Measurements from ENCODE around the gene BICRA.
"Not testable (repeated sequence)": the region's sequence is repeated elsewhere in the genome, so short reads cannot be mapped to it uniquely, and the experiment has no call there.

BICRA gene

GRCh38 chr19:47726467-47726866, 117.5 kb downstream of the BICRA start:
- TF ChIP-seq SPI1 (IDR thresholded peaks at IDR 0.05; ENCODE audit: borderline replicate concordance, low read depth): peak; percentile 27; the same call in 1 of the 2 replicates
- no peak for TF ChIP-seq POLR2AphosphoS5 (IDR thresholded peaks at IDR 0.05; ENCODE audit: low read depth)
- TF ChIP-seq GABPA (IDR thresholded peaks at IDR 0.05; ENCODE audit: low read depth): no peak
- TF ChIP-seq, protein P1, sequence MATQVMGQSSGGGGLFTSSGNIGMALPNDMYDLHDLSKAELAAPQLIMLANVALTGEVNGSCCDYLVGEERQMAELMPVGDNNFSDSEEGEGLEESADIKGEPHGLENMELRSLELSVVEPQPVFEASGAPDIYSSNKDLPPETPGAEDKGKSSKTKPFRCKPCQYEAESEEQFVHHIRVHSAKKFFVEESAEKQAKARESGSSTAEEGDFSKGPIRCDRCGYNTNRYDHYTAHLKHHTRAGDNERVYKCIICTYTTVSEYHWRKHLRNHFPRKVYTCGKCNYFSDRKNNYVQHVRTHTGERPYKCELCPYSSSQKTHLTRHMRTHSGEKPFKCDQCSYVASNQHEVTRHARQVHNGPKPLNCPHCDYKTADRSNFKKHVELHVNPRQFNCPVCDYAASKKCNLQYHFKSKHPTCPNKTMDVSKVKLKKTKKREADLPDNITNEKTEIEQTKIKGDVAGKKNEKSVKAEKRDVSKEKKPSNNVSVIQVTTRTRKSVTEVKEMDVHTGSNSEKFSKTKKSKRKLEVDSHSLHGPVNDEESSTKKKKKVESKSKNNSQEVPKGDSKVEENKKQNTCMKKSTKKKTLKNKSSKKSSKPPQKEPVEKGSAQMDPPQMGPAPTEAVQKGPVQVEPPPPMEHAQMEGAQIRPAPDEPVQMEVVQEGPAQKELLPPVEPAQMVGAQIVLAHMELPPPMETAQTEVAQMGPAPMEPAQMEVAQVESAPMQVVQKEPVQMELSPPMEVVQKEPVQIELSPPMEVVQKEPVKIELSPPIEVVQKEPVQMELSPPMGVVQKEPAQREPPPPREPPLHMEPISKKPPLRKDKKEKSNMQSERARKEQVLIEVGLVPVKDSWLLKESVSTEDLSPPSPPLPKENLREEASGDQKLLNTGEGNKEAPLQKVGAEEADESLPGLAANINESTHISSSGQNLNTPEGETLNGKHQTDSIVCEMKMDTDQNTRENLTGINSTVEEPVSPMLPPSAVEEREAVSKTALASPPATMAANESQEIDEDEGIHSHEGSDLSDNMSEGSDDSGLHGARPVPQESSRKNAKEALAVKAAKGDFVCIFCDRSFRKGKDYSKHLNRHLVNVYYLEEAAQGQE (IDR thresholded peaks at IDR 0.05; ENCODE audit: insufficient replicate concordance, low read depth): no peak
- TF ChIP-seq, protein P2, sequence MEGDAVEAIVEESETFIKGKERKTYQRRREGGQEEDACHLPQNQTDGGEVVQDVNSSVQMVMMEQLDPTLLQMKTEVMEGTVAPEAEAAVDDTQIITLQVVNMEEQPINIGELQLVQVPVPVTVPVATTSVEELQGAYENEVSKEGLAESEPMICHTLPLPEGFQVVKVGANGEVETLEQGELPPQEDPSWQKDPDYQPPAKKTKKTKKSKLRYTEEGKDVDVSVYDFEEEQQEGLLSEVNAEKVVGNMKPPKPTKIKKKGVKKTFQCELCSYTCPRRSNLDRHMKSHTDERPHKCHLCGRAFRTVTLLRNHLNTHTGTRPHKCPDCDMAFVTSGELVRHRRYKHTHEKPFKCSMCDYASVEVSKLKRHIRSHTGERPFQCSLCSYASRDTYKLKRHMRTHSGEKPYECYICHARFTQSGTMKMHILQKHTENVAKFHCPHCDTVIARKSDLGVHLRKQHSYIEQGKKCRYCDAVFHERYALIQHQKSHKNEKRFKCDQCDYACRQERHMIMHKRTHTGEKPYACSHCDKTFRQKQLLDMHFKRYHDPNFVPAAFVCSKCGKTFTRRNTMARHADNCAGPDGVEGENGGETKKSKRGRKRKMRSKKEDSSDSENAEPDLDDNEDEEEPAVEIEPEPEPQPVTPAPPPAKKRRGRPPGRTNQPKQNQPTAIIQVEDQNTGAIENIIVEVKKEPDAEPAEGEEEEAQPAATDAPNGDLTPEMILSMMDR (IDR thresholded peaks at IDR 0.05; ENCODE audit: insufficient read depth, low read length): no peak
- Histone ChIP-seq H3K4me3 (replicated peaks; ENCODE audit: insufficient read depth, low read length) (no peak overlapping the region), H3K27ac (replicated peaks) (peak overlapping the region; percentile 35; the same call in 1 of the 2 replicates), H3K27me3 (ENCODE audit: insufficient read depth, poor library complexity, severe bottlenecking) (peaks cover 5% of the 10 kb centered on the region)
- peak; percentile 75 to 87 for DNase-seq (ENCODE audit: low read depth in 1 of 2, low spot score in 1 of 2)

GRCh38 chr19:47728295-47728694, 119.4 kb downstream of the BICRA start:
- H3K4me3 ChIP-seq (replicated peaks; ENCODE audit: insufficient read depth, low read length); H3K27ac ChIP-seq (replicated peaks); DNase-seq (ENCODE audit: low read depth in 1 of 2, low spot score in 1 of 2); H3K27me3 ChIP-seq (ENCODE audit: insufficient read depth, poor library complexity, severe bottlenecking): not testable (repeated sequence)

DNA sequence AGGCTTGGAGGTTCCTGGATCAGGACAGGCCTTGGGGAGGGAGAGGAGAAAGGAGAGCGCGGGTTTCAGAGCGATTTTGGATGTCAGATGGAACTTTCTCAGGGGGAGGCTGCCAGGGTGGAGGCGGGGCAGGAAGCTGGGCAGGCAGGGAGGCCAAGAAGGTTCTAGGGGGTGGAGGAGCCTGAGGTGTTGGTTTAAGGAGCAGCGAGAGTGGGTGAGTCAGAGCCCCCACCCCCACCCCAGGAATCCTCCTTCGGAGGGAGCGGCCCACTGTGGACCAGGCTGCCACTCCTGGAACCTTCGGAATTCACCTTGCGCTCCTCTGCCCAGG, 120.5 kb downstream of the BICRA start:
- Histone ChIP-seq H3K27me3 (ENCODE audit: insufficient read depth, poor library complexity, severe bottlenecking) (peaks cover 5% of the 10 kb centered on the region), H3K27ac (replicated peaks) (no peak overlapping the region), H3K4me3 (replicated peaks; ENCODE audit: insufficient read depth, low read length) (no peak overlapping the region)
- DNase-seq (ENCODE audit: low read depth in 1 of 2, low spot score in 1 of 2): no peak
- TF ChIP-seq SPI1 (IDR thresholded peaks at IDR 0.05; ENCODE audit: borderline replicate concordance, low read depth) (no peak), GABPA (IDR thresholded peaks at IDR 0.05; ENCODE audit: low read depth) (no peak), POLR2AphosphoS5 (IDR thresholded peaks at IDR 0.05; ENCODE audit: low read depth) (no peak)
- TF ChIP-seq, protein P2 (IDR thresholded peaks at IDR 0.05; ENCODE audit: insufficient read depth, low read length): no peak
- TF ChIP-seq, protein P1 (IDR thresholded peaks at IDR 0.05; ENCODE audit: insufficient replicate concordance, low read depth): no peak

DNA sequence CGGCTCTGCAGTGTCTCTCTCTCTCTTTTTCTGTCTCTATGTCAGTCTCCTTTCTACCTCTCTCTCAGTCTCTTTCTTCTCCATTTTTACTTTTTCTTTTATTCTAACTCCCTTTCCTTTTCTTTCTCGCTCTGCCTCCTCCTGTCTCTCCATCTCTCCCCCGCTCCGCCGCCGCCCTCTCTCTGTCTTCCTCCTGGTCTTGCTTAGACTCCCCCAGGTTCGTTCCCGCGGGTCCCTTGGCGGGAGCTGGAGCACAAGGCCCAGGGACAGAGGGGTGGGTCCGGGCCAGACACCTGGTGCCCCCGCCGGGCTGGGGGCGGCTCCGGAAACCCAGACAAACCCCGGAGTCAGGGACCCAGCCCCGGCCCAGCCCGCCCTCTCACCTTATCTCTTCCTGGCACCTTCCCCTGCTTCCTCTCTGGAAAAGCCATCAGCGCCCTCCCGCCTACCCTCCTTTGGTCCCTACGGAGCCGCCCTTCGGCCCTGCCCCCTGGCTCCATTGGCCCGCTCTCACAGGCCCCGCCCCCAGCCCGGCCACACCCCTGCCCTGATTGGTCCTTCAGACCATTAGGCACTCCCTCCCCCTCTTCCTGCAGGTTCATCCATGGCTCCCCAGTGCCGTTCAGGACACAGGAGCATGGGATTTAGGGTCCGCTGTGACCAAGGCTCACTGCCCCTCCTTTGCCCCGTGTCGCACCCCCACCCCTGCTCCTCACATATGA, 121.0 kb downstream of the BICRA start:
- Histone ChIP-seq H3K27ac (replicated peaks) (no peak overlapping the region), H3K4me3 (replicated peaks; ENCODE audit: insufficient read depth, low read length) (peak overlapping the region; percentile 14), H3K27me3 (ENCODE audit: insufficient read depth, poor library complexity, severe bottlenecking) (peaks cover 5% of the 10 kb centered on the region)
- DNase-seq (ENCODE audit: low read depth in 1 of 2, low spot score in 1 of 2): peak; percentile 13 to 48
- TF ChIP-seq, protein P1 (IDR thresholded peaks at IDR 0.05; ENCODE audit: insufficient replicate concordance, low read depth): no peak
- no peak for TF ChIP-seq POLR2AphosphoS5 (IDR thresholded peaks at IDR 0.05; ENCODE audit: low read depth)
- no peak for TF ChIP-seq SPI1 (IDR thresholded peaks at IDR 0.05; ENCODE audit: borderline replicate concordance, low read depth)
- no peak for TF ChIP-seq GABPA (IDR thresholded peaks at IDR 0.05; ENCODE audit: low read depth)
- TF ChIP-seq, protein P2 (IDR thresholded peaks at IDR 0.05; ENCODE audit: insufficient read depth, low read length): no peak

Data from HL-60 (cell line).